HepG2 (cell line): ENCODE results near the gene DCLRE1C. TPM values are rescaled to one million over a fixed set of nuclear protein-coding genes. Genes with fewer than 3 reads are reported as not detected.
"Not testable (repeated sequence)": the region's sequence is repeated elsewhere in the genome, so short reads cannot be mapped to it uniquely, and the experiment has no call there.

Experiments
- ATAC-seq: fragments of 200-7000 bp; cut with Tn5 transposase; 3 replicates; pipeline ENCODE4 v1.9.1; 2020; ENCODE audit warnings: mild to moderate bottlenecking, moderate library complexity
- BruUV-seq: library from RNA; stranded (reverse); fragments of 400-500 nt; replicated peaks from 2 replicates; lab custom pipeline; 2021; lab: Mats Ljungman, UMichigan
- CTCF ChIA-PET: fragments of 300-600 bp; formaldehyde crosslinking; extraction: SDS; loops from one replicate; lab custom pipeline; 2021; ENCODE audit warnings: low total read pairs, inconsistent platforms, low intra/inter-chr PET ratio; lab: Yijun Ruan, JAX
- POLR2A ChIA-PET: fragments of 350-600 bp; sonication (Branson Sonifier 250); formaldehyde crosslinking; loops from one replicate; lab custom pipeline; 2020; ENCODE audit warnings: antibody characterized with exemption, inconsistent platforms; lab: Yijun Ruan, JAX
- DNase-seq: peaks from one replicate; pipeline ENCODE4 v3.0.0-alpha.2; 2015; ENCODE audit warnings: low spot score
- FAIRE-seq: peaks from 3 replicates; lab custom pipeline; 2011; peaks lifted over from hg19 to GRCh38; lab: Jason Lieb, UNC
- H2AFZ ChIP-seq: one replicate; pipeline ENCODE4 v1.6.1; 2011; ENCODE audit warnings: low read length, inconsistent platforms
- H3K27ac ChIP-seq: fragments of 300-600 bp; 3 replicates; pipeline ENCODE4 v1.8.0; 2011; ENCODE audit warnings: mixed run types, mild to moderate bottlenecking, mixed read lengths, low read length, inconsistent platforms; ENCODE audit not compliant: insufficient read depth; ENCODE audit errors: extremely low read length
- H3K27me3 ChIP-seq, 2 experiments: fragments of 200-600 bp in 1 of 2; 2 replicates in 1 of 2; 3 replicates in 1 of 2; pipeline versions ENCODE4 v1.6.0 to v1.8.0; 2011; ENCODE audit warnings: low read length in 2 of 2, mild to moderate bottlenecking in 2 of 2, moderate library complexity in 2 of 2, inconsistent platforms in 1 of 2; ENCODE audit not compliant: insufficient read depth in 2 of 2, control insufficient read depth in 1 of 2
- H3K36me3 ChIP-seq, 2 experiments: fragments of 200-600 bp in 1 of 2; replicated peaks in 1 of 2; 2 replicates in 1 of 2; 3 replicates in 1 of 2; pipeline versions ENCODE4 v1.5.1 to v1.8.0; 2011; ENCODE audit warnings: low read length in 2 of 2, inconsistent platforms in 1 of 2; ENCODE audit not compliant: insufficient read depth in 2 of 2, control insufficient read depth in 1 of 2
- H3K4me1 ChIP-seq: 2 replicates; pipeline ENCODE4 v1.5.1; 2012; ENCODE audit warnings: low read length, inconsistent platforms; ENCODE audit not compliant: insufficient read depth
- H3K4me2 ChIP-seq: 2 replicates; pipeline ENCODE4 v1.6.0; 2011; ENCODE audit warnings: low read depth, low read length, inconsistent platforms
- H3K4me3 ChIP-seq, 3 experiments: fragments of 200-600 bp in 1 of 3; sonication (generic), shearing (Covaris generic) in 1 of 3; replicated peaks in 1 of 3; 2 replicates each; pipeline ENCODE4 v1.5.1; 2011 to 2016; ENCODE audit warnings: low read length in 3 of 3, inconsistent platforms in 2 of 3, low read depth in 2 of 3, mild to moderate bottlenecking in 2 of 3, control low read depth in 1 of 3, mixed read lengths in 1 of 3; ENCODE audit not compliant: insufficient read depth in 1 of 3
- H3K79me2 ChIP-seq: one replicate; pipeline ENCODE4 v1.6.1; 2011; ENCODE audit warnings: low read length, inconsistent platforms; ENCODE audit not compliant: insufficient read depth
- H3K9ac ChIP-seq: 2 replicates; pipeline ENCODE4 v1.6.0; 2011; ENCODE audit warnings: mild to moderate bottlenecking, low read depth, low read length, inconsistent platforms; ENCODE audit not compliant: insufficient read depth
- H3K9me3 ChIP-seq: 2 replicates; pipeline ENCODE4 v1.5.1; 2012; ENCODE audit warnings: mild to moderate bottlenecking, low read length
- H4K20me1 ChIP-seq: 2 replicates; pipeline ENCODE4 v1.6.0; 2011; ENCODE audit warnings: inconsistent platforms, mild to moderate bottlenecking, low read length, moderate library complexity; ENCODE audit not compliant: insufficient read depth
- CHD4 ChIP-seq: fragments of 200-600 bp; sonication (generic); IDR thresholded peaks from 2 replicates; pipeline ENCODE4 v1.7.0; 2017; ENCODE audit warnings: mild to moderate bottlenecking, low read length, borderline replicate concordance
- HMG20B ChIP-seq: conservative IDR thresholded peaks from 2 replicates; pipeline ENCODE4 v1.6.1; 2016; ENCODE audit warnings: missing genetic modification reagents, missing compliant biosample characterization
- SPEN ChIP-seq: sonication (generic); formaldehyde crosslinking; IDR thresholded peaks from 2 replicates; pipeline ENCODE4 v1.5.1; 2020; ENCODE audit warnings: low read depth, mild to moderate bottlenecking, missing genetic modification reagents
- ZNF891 ChIP-seq: sonication (generic); formaldehyde crosslinking; IDR thresholded peaks from 2 replicates; pipeline ENCODE4 v1.5.0; 2020; ENCODE audit warnings: mild to moderate bottlenecking, missing genetic modification reagents
- WGBS: methylation state at CpG from one replicate; pipeline ENCODE4 v1.1.6; 2017; ENCODE audit warnings: low lambda C conversion rate; 5-methylcytosine and 5-hydroxymethylcytosine counted together
- in situ Hi-C: cut with HindIII; loops from 2 replicates; pipeline ENCODE4 v1.10.0; 2017; ENCODE audit warnings: low pct_unique_long_range_greater_than_20kb; ENCODE audit not compliant: extremely low pct_ligation_motif_present
- intact Hi-C: fragments of 100-400 bp; cut with micrococcal nuclease; formaldehyde crosslinking; loops from one replicate; pipeline ENCODE4 v1.10.0; 2022; ENCODE audit not compliant: unreplicated experiment
- polyA plus RNA-seq, 8 experiments: library from polyadenylated mRNA; depleted of rRNA in 3 of 8; stranded (reverse) in 7 of 8; unstranded in 1 of 8; fragments of >200 nt; fragmentation: Illumina TruSeq in 4 of 8; extraction: Trizol in 4 of 8; gene quantifications; 2 replicates each; pipeline versions ENCODE4 v1.2.1 to v1.2.3, GENCODE V29; 2011 to 2016; ENCODE audit warnings: low read depth in 4 of 8, missing spikeins in 1 of 8, mixed read lengths in 1 of 8; ENCODE audit not compliant: insufficient read depth in 1 of 8
- total RNA-seq, 5 experiments: library from RNA; depleted of rRNA; stranded (reverse); fragments of >200 nt; fragmentation: Illumina TruSeq; extraction: Trizol; gene quantifications; 2 replicates each; pipeline ENCODE4 v1.2.3, GENCODE V29; 2016; ENCODE audit warnings: low read depth in 1 of 5
- TF ChIP-seq, protein P1 (sequence below): sonication (generic); formaldehyde crosslinking; IDR thresholded peaks from 2 replicates; pipeline ENCODE4 v1.5.0; 2020; ENCODE audit warnings: missing genetic modification reagents

Gene DCLRE1C
- total and polyA plus RNA-seq, 2 of the 13 experiments (the other 11 are each of a cell fraction or from before 2014, with no cell fraction given) = 3.0 to 10.3 TPM

DNA sequence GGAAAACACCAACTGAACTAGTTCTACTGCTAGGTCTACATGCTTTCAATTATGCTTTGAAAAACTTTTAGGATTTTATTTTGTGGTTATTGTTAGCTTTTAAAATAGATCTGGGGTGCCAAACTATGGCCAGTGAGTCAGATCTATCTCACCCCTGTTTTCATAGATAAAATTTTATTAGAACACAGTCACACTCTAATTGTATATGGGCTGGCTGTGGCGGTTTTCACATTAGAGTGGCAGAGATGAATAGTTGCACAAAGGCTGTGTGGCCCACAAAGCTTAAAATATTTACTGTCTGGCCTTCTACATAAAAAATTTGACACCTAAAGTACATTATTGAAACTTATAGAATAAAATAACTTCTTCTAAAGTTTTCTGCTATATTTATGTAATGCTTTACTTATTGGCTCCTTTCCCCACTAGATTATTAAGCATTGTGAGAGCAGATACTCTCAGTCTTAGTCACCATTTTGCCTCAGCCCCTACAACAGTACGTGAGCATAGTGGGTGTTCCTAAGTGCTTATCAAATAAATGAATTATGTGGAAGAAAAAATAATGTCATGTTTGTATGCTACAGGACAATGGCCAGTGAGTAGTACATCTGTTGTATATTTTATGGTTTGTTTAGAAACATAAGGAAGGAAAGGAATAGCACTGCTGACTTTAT lies 80.7 kb downstream of the DCLRE1C start (continued):
- TF ChIP-seq, protein P1, sequence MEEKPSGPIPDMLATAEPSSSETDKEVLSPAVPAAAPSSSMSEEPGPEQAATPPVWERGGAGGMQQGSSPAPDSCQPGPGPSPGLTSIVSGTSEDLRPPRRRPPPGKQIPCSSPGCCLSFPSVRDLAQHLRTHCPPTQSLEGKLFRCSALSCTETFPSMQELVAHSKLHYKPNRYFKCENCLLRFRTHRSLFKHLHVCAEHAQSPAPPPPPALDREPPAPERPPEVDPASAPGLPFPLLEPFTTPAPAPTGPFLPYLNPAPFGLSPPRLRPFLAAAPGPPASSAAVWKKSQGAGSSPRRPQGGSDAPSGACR = no peak
- TF ChIP-seq ZNF891 (CRISPR knock-in tag) = no peak
- TF ChIP-seq HMG20B (CRISPR knock-in tag) = no peak
- no peak for TF ChIP-seq CHD4
- no peak for TF ChIP-seq SPEN

DNA sequence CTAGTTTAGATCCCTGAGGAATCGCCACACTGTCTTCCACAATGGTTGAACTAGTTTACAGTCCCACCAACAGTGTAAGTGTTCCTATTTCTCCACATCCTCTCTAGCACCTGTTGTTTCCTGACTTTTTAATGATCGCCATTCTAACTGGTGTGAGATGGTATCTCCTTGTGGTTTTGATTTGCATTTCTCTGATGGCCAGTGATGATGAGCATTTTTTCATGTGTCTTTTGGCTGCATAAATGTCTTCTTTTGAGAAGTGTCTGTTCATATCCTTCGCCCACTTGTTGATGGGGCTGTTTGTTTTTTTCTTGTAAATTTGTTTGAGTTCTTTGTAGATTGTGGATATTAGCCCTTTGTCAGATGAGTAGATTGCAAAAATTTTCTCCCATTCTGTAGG lies 89.0 kb downstream of the DCLRE1C start:
- not testable (repeated sequence) for H3K27ac ChIP-seq

DNA sequence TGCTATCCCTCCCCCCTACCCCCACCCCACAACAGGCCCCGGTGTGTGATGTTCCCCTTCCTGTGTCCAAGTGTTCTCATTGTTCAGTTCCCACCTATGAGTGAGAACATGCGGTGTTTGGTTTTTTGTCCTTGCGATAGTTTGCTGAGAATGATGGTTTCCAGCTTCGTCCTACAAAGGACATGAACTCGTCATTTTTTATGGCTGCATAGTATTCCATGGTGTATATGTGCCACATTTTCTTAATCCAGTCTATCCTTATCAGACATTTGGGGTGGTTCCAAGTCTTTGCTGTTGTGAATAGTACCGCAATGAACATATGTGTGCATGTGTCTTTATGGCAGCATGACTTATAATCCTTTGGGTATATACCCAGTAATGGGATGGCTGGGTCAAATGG lies 89.4 kb downstream of the DCLRE1C start:
- H3K79me2 ChIP-seq, H3K4me1 ChIP-seq, DNase-seq, H3K9ac ChIP-seq, H3K27me3 ChIP-seq, H3K27ac ChIP-seq, H3K4me2 ChIP-seq, H2AFZ ChIP-seq, POLR2A ChIA-PET, H4K20me1 ChIP-seq, H3K36me3 ChIP-seq, intact Hi-C loops, FAIRE-seq, H3K9me3 ChIP-seq, BruUV-seq, ATAC-seq, H3K4me3 ChIP-seq, in situ Hi-C loops, CTCF ChIA-PET: not testable (repeated sequence)
- WGBS = 94% methylated on average over 6 of the region's 6 CpGs

More for the DNA sequence above, 89.0 kb downstream of the DCLRE1C start:
- H3K4me3 ChIP-seq, H3K9me3 ChIP-seq, intact Hi-C loops, in situ Hi-C loops, H3K79me2 ChIP-seq, H3K27me3 ChIP-seq, H2AFZ ChIP-seq, H3K4me2 ChIP-seq, FAIRE-seq, ATAC-seq, H3K9ac ChIP-seq, H4K20me1 ChIP-seq, H3K4me1 ChIP-seq, H3K36me3 ChIP-seq, BruUV-seq, CTCF ChIA-PET, DNase-seq, POLR2A ChIA-PET: not testable (repeated sequence)
- WGBS = 96% methylated on average over 3 of the region's 3 CpGs
